ENCODE results near the gene FBXW7. TPM values are rescaled to one million over a fixed set of nuclear protein-coding genes. Genes with fewer than 3 reads are reported as not detected.

Gene FBXW7
- total RNA-seq, 1 experiment from 2014 or later: 27.1 TPM

GRCh38 chr4:152273343-152273742, 262.5 kb downstream of the FBXW7 start:
- Histone ChIP-seq H3K27ac (ENCODE audit: insufficient read length, low read depth, low read length) (no peak overlapping the region), H4K8ac (replicated peaks; ENCODE audit: insufficient read length, low read depth, low read length) (no peak overlapping the region), H2AK5ac (ENCODE audit: insufficient read length, low read length) (no peak overlapping the region), H3K79me2 (ENCODE audit: insufficient read depth, low read length) (no peaks in the 10 kb centered on the region), H2BK12ac (ENCODE audit: insufficient read length, low read depth, low read length) (no peak overlapping the region), H4K91ac (ENCODE audit: insufficient read length, low read depth, low read length) (no peak overlapping the region), H3K18ac (ENCODE audit: insufficient read length, low read depth, low read length) (no peak overlapping the region), H2BK120ac (ENCODE audit: low read depth, low read length, poor library complexity, severe bottlenecking) (no peak overlapping the region), H2AFZ (ENCODE audit: low read length) (no peak overlapping the region), H3K4ac (ENCODE audit: low read depth, low read length) (no peak overlapping the region), H3K9ac (ENCODE audit: extremely low read depth, insufficient read length, low read length) (no peak overlapping the region), H3K23me2 (ENCODE audit: insufficient read length, low read depth, low read length, poor library complexity, severe bottlenecking) (no peaks in the 10 kb centered on the region), H4K20me1 (ENCODE audit: control insufficient read depth, insufficient read depth, insufficient read length) (no peaks in the 10 kb centered on the region), H2BK20ac (ENCODE audit: low read depth, low read length, poor library complexity, severe bottlenecking) (no peak overlapping the region), H2BK5ac (ENCODE audit: insufficient read length, low read length) (no peak overlapping the region), H3K4me1 (ENCODE audit: insufficient read depth, low read length) (peaks cover 2% of the 10 kb centered on the region; the same call in 1 of the 2 replicates), H4K5ac (ENCODE audit: insufficient read length, low read depth, low read length) (no peak overlapping the region), H3K4me2 (ENCODE audit: insufficient read depth, insufficient read length, low read length) (no peak overlapping the region), H3K14ac (ENCODE audit: insufficient read depth, low read length) (no peak overlapping the region), H3K79me1 (ENCODE audit: insufficient read depth, low read depth, low read length, poor library complexity, severe bottlenecking) (no peaks in the 10 kb centered on the region), H3K23ac (ENCODE audit: insufficient read length, low read depth, low read length) (no peak overlapping the region), H3T11ph (ENCODE audit: low read length) (no peak overlapping the region), H3K9me3 (ENCODE audit: control insufficient read depth, low read depth, low read length) (no peaks in the 10 kb centered on the region), H3K27me3 (ENCODE audit: insufficient read depth, low read length) (no peaks in the 10 kb centered on the region), H2BK15ac (ENCODE audit: low read depth, low read length) (no peak overlapping the region), H3K56ac (ENCODE audit: insufficient read length, low read depth, low read length) (no peak overlapping the region)
- H3K4me3 Mint-ChIP-seq: no peak overlapping the region
- no peak for TF ChIP-seq CTCF (conservative IDR thresholded peaks at IDR 0.05)
- no peaks in the 10 kb centered on the region for H3K9me3 Mint-ChIP-seq
- peaks cover 17 to 19% of the 10 kb centered on the region in 2 experiments for H3K4me1 Mint-ChIP-seq
- no peaks in the 10 kb centered on the region for H3K36me3 Mint-ChIP-seq (ENCODE audit: insufficient read depth in 1 of 3, low read depth in 3 of 3)
- H3K27me3 Mint-ChIP-seq (ENCODE audit: low read depth): peaks cover 1% of the 10 kb centered on the region; the same call in 1 of the 2 replicates
- no peak for DNase-seq
- no peak overlapping the region for H3K27ac Mint-ChIP-seq
- no CpG with 5 or more reads among the region's 1 CpG for WGBS (ENCODE audit: extremely low coverage, insufficient read length, low lambda C conversion rate)

Small RNAs within 50 kb of the gene (microRNA-seq; reads per million reads assigned to microRNA genes)
- gene MIR3140 (ENCODE audit: borderline microRNAs expressed): 0.35 reads per million

Other genes with a start within 250 kb of the FBXW7 start
- 0.77 and 1.7 TPM in 2 replicates for gene TMEM154, start 143.9 kb upstream of the FBXW7 start, total RNA-seq (2021)
- 2.0 TPM in 2 replicates for gene TIGD4, start 243.6 kb upstream of the FBXW7 start, total RNA-seq (2021)
- 29.3 and 30.8 TPM in 2 replicates for gene ARFIP1, start 243.9 kb upstream of the FBXW7 start, total RNA-seq (2021)